ENCODE measurements around the gene MBD1.

- TF ChIP-seq CTCF (IDR thresholded peaks at IDR 0.05) (no peak), POLR2A (IDR thresholded peaks at IDR 0.05) (no peak), POLR2AphosphoS5 (IDR thresholded peaks at IDR 0.05) (no peak)
Measured at GRCh38 chr18:50284255-50284885, 3.0 kb upstream of the MBD1 start.
